NK-92 (cell line): Measurements from ENCODE around the gene STIMATE.

ENCODE experiments used
- DNase-seq: peaks from one replicate; lab custom pipeline; 2025; ENCODE audit not compliant: unreplicated experiment; lab: John Stamatoyannopoulos, UW

The STIMATE gene

GRCh38 chr3:52793702-52794611 lies 103.4 kb downstream of the STIMATE start:
- no peak for DNase-seq

- DNase-seq = no peak
Observed at GRCh38 chr3:52792961-52793695, 104.2 kb downstream of the STIMATE start.

GRCh38 chr3:52792413-52792812 lies 104.9 kb downstream of the STIMATE start:
- no peak for DNase-seq

DNA sequence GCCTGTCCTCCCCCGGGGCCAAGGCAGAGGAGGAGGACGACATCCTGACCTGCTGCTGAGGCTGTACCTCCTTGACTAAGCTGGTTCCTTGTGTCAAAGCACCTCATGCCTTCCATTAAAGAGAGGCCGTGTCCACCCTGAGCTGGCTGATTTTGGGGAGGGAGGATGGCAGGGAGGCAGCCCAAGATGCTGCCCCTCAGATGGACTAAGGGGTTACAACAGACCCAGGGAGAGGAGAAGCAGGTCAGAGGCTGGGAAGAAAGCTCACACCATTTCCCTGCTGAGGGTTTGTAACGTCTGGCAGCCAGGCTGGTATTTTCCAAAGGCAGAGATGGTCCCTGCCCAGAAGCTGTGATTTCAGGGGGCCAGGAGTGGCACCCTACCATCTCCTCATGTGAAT lies 105.4 kb downstream of the STIMATE start:
- no peak for DNase-seq

DNA sequence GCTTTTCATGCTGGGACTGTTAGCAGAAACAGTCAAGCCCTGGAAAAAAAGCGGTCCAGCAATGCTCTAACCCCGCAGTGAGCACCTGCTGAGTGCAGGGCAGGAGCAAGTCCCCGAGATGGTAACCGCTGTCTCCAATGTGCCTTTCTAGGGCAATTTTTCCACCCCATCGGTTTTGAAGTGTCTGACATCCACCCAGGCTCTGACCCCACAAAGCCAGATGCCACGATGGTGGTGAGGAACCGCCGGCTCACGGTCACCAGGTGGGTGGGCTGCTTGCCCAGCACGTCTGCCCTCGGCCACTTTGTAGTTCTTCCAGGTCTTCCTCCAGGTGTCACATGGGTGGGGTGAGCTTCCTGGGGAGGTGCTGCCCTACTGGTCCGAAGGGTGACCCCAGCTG lies 106.0 kb downstream of the STIMATE start:
- DNase-seq = no peak

- no peak for DNase-seq
Observed at GRCh38 chr3:52790741-52791140, 106.6 kb downstream of the STIMATE start.

DNA sequence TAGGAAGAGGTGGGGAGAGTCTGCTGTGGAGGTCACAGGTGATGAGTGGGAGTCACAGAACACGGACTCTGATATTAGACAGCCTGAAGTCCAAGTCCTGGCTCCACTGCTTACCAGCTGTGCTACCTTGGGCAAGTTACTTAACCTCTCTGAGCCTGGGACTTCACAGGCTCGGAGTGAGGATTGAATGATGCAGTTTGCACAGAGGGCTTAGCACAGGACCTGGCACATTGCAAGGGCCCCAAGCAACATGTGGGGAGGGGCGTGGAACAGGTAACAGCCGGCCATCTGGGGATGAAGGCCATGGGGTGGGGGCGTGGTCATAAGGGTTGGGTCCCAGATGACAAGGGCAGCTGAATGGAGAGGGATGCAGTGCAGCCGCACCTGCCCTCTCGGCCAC lies 107.0 kb downstream of the STIMATE start:
- no peak for DNase-seq

DNA sequence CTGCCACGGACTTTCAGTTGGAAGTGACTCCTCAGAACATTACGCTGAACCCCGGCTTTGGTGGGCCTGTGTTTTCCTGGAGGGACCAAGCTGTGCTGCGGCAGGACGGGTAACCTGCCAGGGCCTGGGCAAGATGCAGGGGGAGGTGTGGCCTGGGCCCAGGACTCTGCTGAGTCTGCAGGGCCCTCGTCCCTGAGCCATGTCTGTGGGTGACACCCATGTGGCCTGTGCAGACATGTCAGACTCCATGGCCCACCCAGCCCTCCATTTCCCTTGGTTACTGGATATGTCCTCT lies 107.7 kb downstream of the STIMATE start:
- no peak for DNase-seq

- no peak for DNase-seq
Observed at GRCh38 chr3:52788890-52789745, 108.2 kb downstream of the STIMATE start.

DNA sequence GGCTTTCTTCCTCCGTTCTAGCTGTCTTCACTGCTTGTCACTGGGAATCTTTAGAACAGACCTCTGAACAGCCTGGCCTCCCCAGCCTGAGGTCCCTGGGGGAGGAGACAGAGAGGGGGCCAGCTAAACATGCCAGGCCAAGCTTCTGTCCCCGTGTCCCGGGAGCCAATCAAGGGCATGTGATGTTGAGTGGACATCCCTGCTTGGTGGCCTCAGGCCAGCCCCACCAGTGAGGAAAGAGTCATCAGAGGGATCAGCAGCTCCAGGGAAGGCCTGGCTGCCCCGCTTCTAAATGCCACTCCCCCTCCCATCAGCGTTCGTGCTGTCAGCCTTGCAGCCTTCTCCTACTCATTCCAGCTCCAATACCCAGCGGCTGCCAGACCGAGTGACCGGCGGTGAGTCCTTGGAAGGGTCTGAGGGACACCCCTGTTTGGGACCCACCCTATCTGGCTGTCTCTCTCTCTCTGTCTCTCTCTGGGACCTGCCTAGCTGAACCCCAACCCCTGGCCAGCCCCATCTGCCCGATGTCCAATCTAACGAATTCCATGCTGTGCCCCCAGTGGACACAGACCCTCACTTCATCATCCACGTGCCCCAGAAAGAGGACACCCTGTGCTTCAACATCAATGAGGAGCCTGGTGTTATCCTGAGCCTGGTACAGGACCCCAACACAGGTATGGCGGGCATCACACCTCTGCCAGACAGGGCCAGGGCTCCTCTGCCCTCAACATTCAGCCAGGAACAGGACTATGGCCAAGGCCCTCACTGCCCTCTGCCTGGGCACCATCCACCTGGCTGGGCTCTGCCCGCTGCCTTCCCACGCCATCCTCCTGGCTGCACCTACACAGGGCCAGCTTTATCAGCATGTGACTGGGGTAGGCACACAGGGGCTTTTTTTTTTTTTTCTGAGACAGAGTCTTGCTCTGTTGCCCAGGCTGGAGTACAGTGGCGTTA lies 109.4 kb downstream of the STIMATE start:
- no peak for DNase-seq

DNA sequence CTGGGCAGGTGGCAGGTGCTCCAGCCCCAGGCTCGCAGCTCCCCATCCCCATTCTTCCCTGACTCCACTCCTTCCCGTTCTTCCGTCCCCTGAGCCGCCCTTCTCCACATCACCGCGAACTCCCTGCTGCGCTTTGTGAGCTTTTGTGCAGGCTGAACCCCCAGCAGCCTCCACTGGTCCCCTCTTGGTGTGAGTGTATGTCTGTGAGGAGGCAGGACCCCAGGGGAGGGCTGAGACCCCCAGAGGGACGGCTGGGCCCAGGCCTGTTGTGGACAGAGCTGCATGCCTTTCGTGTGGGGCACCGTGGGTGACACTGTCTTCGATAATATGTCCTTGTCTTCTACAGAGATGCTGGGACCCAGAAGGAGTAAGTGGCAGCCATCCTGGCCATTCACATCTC lies 110.1 kb downstream of the STIMATE start:
- no peak for DNase-seq
